SK-N-SH (cell line): ENCODE results near the gene ITGB5. TPM values are rescaled to one million over a fixed set of nuclear protein-coding genes. Genes with fewer than 3 reads are reported as not detected.

Experiments used
- CTCF ChIA-PET: fragments of 300-600, 350-600 bp; formaldehyde crosslinking; extraction: SDS; loops from one replicate; lab custom pipeline; 2021; lab: Yijun Ruan, JAX
- POLR2A ChIA-PET: fragments of 350-600 bp; sonication (Branson Sonifier 250); formaldehyde crosslinking; extraction: SDS; loops from one replicate; lab custom pipeline; 2020; ENCODE audit warnings: antibody characterized with exemption, inconsistent platforms; lab: Yijun Ruan, JAX
- DNase-seq: peaks from one replicate; pipeline ENCODE4 v3.0.0; 2012
- H2AFZ ChIP-seq: fragments of 200-600 bp; sonication (generic); 2 replicates; pipeline ENCODE4 v1.8.1; 2016; ENCODE audit warnings: antibody characterized with exemption, mild to moderate bottlenecking, low read depth
- H3F3A ChIP-seq: fragments of 200-600 bp; sonication (generic); replicated peaks from 2 replicates; pipeline ENCODE3; 2016; ENCODE audit warnings: antibody characterized with exemption, mild to moderate bottlenecking; ENCODE audit not compliant: insufficient read depth
- H3K27ac ChIP-seq, 2 experiments: fragments of 200-500 bp in 1 of 2; fragments of 200-600 bp in 1 of 2; sonication (Bioruptor generic) in 1 of 2; sonication (generic), shearing (Covaris generic) in 1 of 2; 2 replicates each; pipeline versions ENCODE4 v1.5.1 to v1.6.1; 2014 to 2016; ENCODE audit warnings: low read depth in 2 of 2, inconsistent platforms in 1 of 2, low read length in 1 of 2, mild to moderate bottlenecking in 1 of 2, mixed read lengths in 1 of 2
- H3K27me3 ChIP-seq: fragments of 200-600 bp; sonication (generic), shearing (Covaris generic); 2 replicates; pipeline ENCODE4 v1.6.1; 2016; ENCODE audit warnings: mixed run types; ENCODE audit not compliant: insufficient read depth
- H3K36me3 ChIP-seq, 2 experiments: fragments of 200-500 bp in 1 of 2; fragments of 200-600 bp in 1 of 2; sonication (Bioruptor generic) in 1 of 2; sonication (generic) in 1 of 2; replicated peaks in 1 of 2; 2 replicates each; pipeline versions ENCODE3 to v1.5.1; 2014 to 2016; ENCODE audit warnings: low read length in 1 of 2, mild to moderate bottlenecking in 1 of 2; ENCODE audit not compliant: insufficient read depth in 2 of 2, control insufficient read depth in 1 of 2
- H3K4me1 ChIP-seq, 2 experiments: fragments of 200-500 bp in 1 of 2; fragments of 200-600 bp in 1 of 2; sonication (Bioruptor generic) in 1 of 2; sonication (generic), shearing (Covaris generic) in 1 of 2; 2 replicates each; pipeline versions ENCODE4 v1.5.1 to v1.6.1; 2014 to 2016; ENCODE audit warnings: low read depth in 1 of 2, low read length in 1 of 2, mixed run types in 1 of 2; ENCODE audit not compliant: insufficient read depth in 2 of 2, control insufficient read depth in 1 of 2
- H3K4me2 ChIP-seq: fragments of 200-600 bp; sonication (generic), shearing (Covaris generic); 2 replicates; pipeline ENCODE4 v1.6.1; 2017; ENCODE audit warnings: mixed run types
- H3K4me3 ChIP-seq, 2 experiments: fragments of 200-500 bp in 1 of 2; fragments of 200-600 bp in 1 of 2; sonication (Bioruptor generic) in 1 of 2; sonication (generic), shearing (Covaris generic) in 1 of 2; 2 replicates each; pipeline versions ENCODE4 v1.5.1 to v1.8.1; 2014 to 2016; ENCODE audit warnings: low read depth in 2 of 2, inconsistent platforms in 1 of 2, low read length in 1 of 2, mild to moderate bottlenecking in 1 of 2, mixed read lengths in 1 of 2, moderate library complexity in 1 of 2
- H3K79me2 ChIP-seq: fragments of 200-600 bp; sonication (generic); 2 replicates; pipeline ENCODE4 v1.8.1; 2017; ENCODE audit warnings: mild to moderate bottlenecking; ENCODE audit not compliant: insufficient read depth
- H3K9ac ChIP-seq: fragments of 200-600 bp; sonication (generic); 2 replicates; pipeline ENCODE4 v1.6.1; 2017; ENCODE audit warnings: mixed run types
- H3K9me2 ChIP-seq: fragments of 200-600 bp; sonication (generic); 2 replicates; pipeline ENCODE4 v1.6.1; 2017; ENCODE audit warnings: mixed run types
- H3K9me3 ChIP-seq: fragments of 200-600 bp; sonication (generic); 2 replicates; pipeline ENCODE4 v1.6.1; 2017; ENCODE audit warnings: mixed run types, mild to moderate bottlenecking, moderate library complexity
- H4K20me1 ChIP-seq: fragments of 200-600 bp; sonication (generic); 2 replicates; pipeline ENCODE4 v1.6.1; 2017; ENCODE audit warnings: mild to moderate bottlenecking, mixed run types; ENCODE audit not compliant: insufficient read depth
- CHD2 ChIP-seq: fragments of 150-350 bp; IDR thresholded peaks from 2 replicates; pipeline ENCODE4 v1.6.1; 2018; ENCODE audit warnings: low read length; ENCODE audit not compliant: partially characterized antibody
- FOSL2 ChIP-seq: IDR thresholded peaks from 2 replicates; pipeline ENCODE4 v1.4.0; 2012; ENCODE audit warnings: low read depth, mild to moderate bottlenecking, moderate library complexity, borderline replicate concordance
- FOXJ3 ChIP-seq: sonication (generic); formaldehyde crosslinking; IDR thresholded peaks from 2 replicates; pipeline ENCODE4 v1.5.1; 2020; ENCODE audit warnings: mild to moderate bottlenecking, missing genetic modification reagents
- GABPA ChIP-seq: IDR thresholded peaks from 2 replicates; pipeline ENCODE4 v1.4.0; 2012; ENCODE audit warnings: low read depth, mild to moderate bottlenecking
- GATA2 ChIP-seq: sonication (generic); formaldehyde crosslinking; IDR thresholded peaks from 2 replicates; pipeline ENCODE4 v1.5.0; 2020; ENCODE audit warnings: mild to moderate bottlenecking, missing genetic modification reagents
- IRF3 ChIP-seq: fragments of 150-350 bp; IDR thresholded peaks from 2 replicates; pipeline ENCODE4 v1.6.1; 2016; ENCODE audit warnings: mild to moderate bottlenecking, low read depth, low read length
- MAX ChIP-seq: IDR thresholded peaks from 2 replicates; pipeline ENCODE4 v1.4.0; 2012; ENCODE audit warnings: low read depth
- NRF1 ChIP-seq: IDR thresholded peaks from 2 replicates; pipeline ENCODE4 v1.6.1; 2012; ENCODE audit warnings: low read depth, mild to moderate bottlenecking, low read length
- POLR2AphosphoS5 ChIP-seq: IDR thresholded peaks from 2 replicates; pipeline ENCODE4 v1.6.1; 2012; ENCODE audit warnings: low read depth, low read length
- RFX5 ChIP-seq: IDR thresholded peaks from 2 replicates; pipeline ENCODE4 v1.6.1; 2012; ENCODE audit warnings: mild to moderate bottlenecking, improper control_type of control experiment, low read length
- SMC3 ChIP-seq: IDR thresholded peaks from 2 replicates; pipeline ENCODE4 v1.6.1; 2012; ENCODE audit warnings: low read depth, low read length, improper control_type of control experiment
- TCF12 ChIP-seq: IDR thresholded peaks from 2 replicates; pipeline ENCODE4 v1.4.0; 2012
- ZBTB33 ChIP-seq: IDR thresholded peaks from 2 replicates; pipeline ENCODE4 v1.4.0; 2012; ENCODE audit warnings: low read depth, borderline replicate concordance
- WGBS: methylation state at CpG from one replicate; pipeline ENCODE4 v1.1.6; 2017; ENCODE audit warnings: low lambda C conversion rate; 5-methylcytosine and 5-hydroxymethylcytosine counted together
- polyA plus RNA-seq, 3 experiments: library from polyadenylated mRNA; depleted of rRNA; stranded (reverse); fragments of >200 nt; gene quantifications; 2 replicates each; pipeline ENCODE4 v1.2.3, GENCODE V29; 2012

ITGB5 gene
- polyA plus RNA-seq, 1 of the 3 experiments (the other 2 are of a cell fraction) = 481 TPM

GRCh38 chr3:124745756-124746155 is 141.4 kb downstream of the ITGB5 start:
- CTCF ChIA-PET = interaction anchor here (1.5 to 3.6 kb wide), 2 partner anchors 15 to 156 kb away, joined by 6 to 17 read pairs; no protein-coding TSS in a partner anchor
- TF ChIP-seq ZBTB33 = no peak
- no peak for TF ChIP-seq FOSL2
- TF ChIP-seq CHD2 = no peak
- no peak for TF ChIP-seq GATA2 (CRISPR knock-in tag)
- no peak for TF ChIP-seq SMC3
- no peak for TF ChIP-seq NRF1
- no peak for TF ChIP-seq MAX

GRCh38 chr3:124741027-124741426 is 146.1 kb downstream of the ITGB5 start:
- H4K20me1 ChIP-seq = no peaks in the 10 kb centered on the region
- TF ChIP-seq GABPA (no peak), ZBTB33 (no peak), IRF3 (no peak), TCF12 (no peak), POLR2AphosphoS5 (no peak), FOXJ3 (CRISPR knock-in tag) (no peak), RFX5 (no peak)
- H3K4me2 ChIP-seq = no peak overlapping the region
- CTCF ChIA-PET = no interaction called here
- H2AFZ ChIP-seq = no peak overlapping the region
- H3K27ac ChIP-seq = no peak overlapping the region
- H3K9me3 ChIP-seq = no peaks in the 10 kb centered on the region
- no peaks in the 10 kb centered on the region for H3K4me1 ChIP-seq
- H3K9ac ChIP-seq = no peak overlapping the region
- no peak for DNase-seq
- POLR2A ChIA-PET = no interaction called here
- H3K36me3 ChIP-seq = peaks cover 63 to 76% of the 10 kb centered on the region in 2 experiments
- H3K79me2 ChIP-seq = peaks cover 26% of the 10 kb centered on the region
- H3F3A ChIP-seq = peaks cover 3% of the 10 kb centered on the region
- no peaks in the 10 kb centered on the region for H3K9me2 ChIP-seq
- 93% methylated on average over 6 of the region's 6 CpGs for WGBS
- H3K27me3 ChIP-seq = no peaks in the 10 kb centered on the region
- no peak overlapping the region for H3K4me3 ChIP-seq

More at GRCh38 chr3:124745756-124746155, 141.4 kb downstream of the ITGB5 start:
- no peak for DNase-seq
- H3K9me3 ChIP-seq = no peaks in the 10 kb centered on the region
- H3F3A ChIP-seq = peaks cover 9% of the 10 kb centered on the region
- no peak overlapping the region for H3K4me2 ChIP-seq
- 100% methylated on average over 1 of the region's 6 CpGs for WGBS
- H3K27ac ChIP-seq = no peak overlapping the region
- no peaks in the 10 kb centered on the region for H3K9me2 ChIP-seq
- no peaks in the 10 kb centered on the region for H3K4me1 ChIP-seq
- POLR2A ChIA-PET = no interaction called here
- no peaks in the 10 kb centered on the region for H4K20me1 ChIP-seq
- H3K36me3 ChIP-seq = peaks cover 33 to 43% of the 10 kb centered on the region in 2 experiments
- H3K79me2 ChIP-seq = no peaks in the 10 kb centered on the region
- no peak overlapping the region for H3K4me3 ChIP-seq
- H2AFZ ChIP-seq = no peak overlapping the region
- no peaks in the 10 kb centered on the region for H3K27me3 ChIP-seq
- no peak overlapping the region for H3K9ac ChIP-seq
